Mesothelial cell of epicardium (in vitro differentiated cells): ENCODE data around the gene RING1. TPM values are rescaled to one million over a fixed set of nuclear protein-coding genes. Genes with fewer than 3 reads are reported as not detected.

ENCODE experiments used
- DNase-seq, 2 experiments: peaks; one replicate each; pipeline ENCODE4 v3.0.0; 2021; ENCODE audit warnings: low spot score in 2 of 2; ENCODE audit not compliant: unreplicated experiment in 2 of 2
- H3K27ac Mint-ChIP-seq: 2 replicates; pipeline ENCODE4 v1.8.0; 2021; ENCODE audit warnings: mixed read lengths
- H3K27me3 Mint-ChIP-seq: 2 replicates; pipeline ENCODE4 v1.8.0; 2021; ENCODE audit warnings: low read depth, mixed read lengths
- H3K36me3 Mint-ChIP-seq: 2 replicates; pipeline ENCODE4 v1.8.0; 2021; ENCODE audit warnings: mixed read lengths
- H3K4me1 Mint-ChIP-seq: 2 replicates; pipeline ENCODE4 v1.8.0; 2021; ENCODE audit warnings: mixed read lengths
- H3K4me3 Mint-ChIP-seq: 2 replicates; pipeline ENCODE4 v1.8.0; 2021; ENCODE audit warnings: mild to moderate bottlenecking, moderate library complexity, mixed read lengths
- H3K9me3 Mint-ChIP-seq: 2 replicates; pipeline ENCODE4 v1.8.0; 2021; ENCODE audit warnings: mixed read lengths
- CTCF ChIP-seq: fragments of 200-600 bp; sonication (generic); IDR thresholded peaks from one replicate; pipeline ENCODE4 v1.5.0; 2021; ENCODE audit warnings: antibody characterized with exemption; ENCODE audit not compliant: unreplicated experiment
- microRNA-seq: library from miRNA; unstranded; fragments of <30 nt; microRNA quantifications from one replicate; pipeline ENCODE4 v1.2.0, GENCODE V29; 2021; ENCODE audit warnings: inconsistent platforms, mixed read lengths
- total RNA-seq: library from RNA; stranded (reverse); gene quantifications from 3 replicates; pipeline ENCODE4 v1.2.1, GENCODE V29; 2021

Gene RING1
- total RNA-seq, 1 donor from 2014 or later = 59.0 TPM

GRCh38 chr6:33252759-33253158, 44.5 kb downstream of the RING1 start:
- Mint-ChIP-seq H3K4me1 (peaks cover 18% of the 10 kb centered on the region), H3K4me3 (no peak overlapping the region), H3K27ac (no peak overlapping the region), H3K36me3 (peaks cover 28% of the 10 kb centered on the region), H3K9me3 (no peaks in the 10 kb centered on the region), H3K27me3 (no peaks in the 10 kb centered on the region)
- no peak for DNase-seq
- no peak for TF ChIP-seq CTCF

- H3K36me3 Mint-ChIP-seq = peaks cover 39% of the 10 kb centered on the region
- DNase-seq = no peak
- H3K27ac Mint-ChIP-seq = no peak overlapping the region
- no peaks in the 10 kb centered on the region for H3K9me3 Mint-ChIP-seq
- H3K27me3 Mint-ChIP-seq = no peaks in the 10 kb centered on the region
- no peak for TF ChIP-seq CTCF
- H3K4me1 Mint-ChIP-seq = peaks cover 7% of the 10 kb centered on the region
- no peak overlapping the region for H3K4me3 Mint-ChIP-seq
Observed at GRCh38 chr6:33254591-33254990, 46.3 kb downstream of the RING1 start.

- Mint-ChIP-seq H3K27me3 (no peaks in the 10 kb centered on the region), H3K4me1 (no peaks in the 10 kb centered on the region), H3K36me3 (peaks cover 42% of the 10 kb centered on the region), H3K4me3 (no peak overlapping the region), H3K9me3 (no peaks in the 10 kb centered on the region), H3K27ac (no peak overlapping the region)
- DNase-seq = no peak
- no peak for TF ChIP-seq CTCF
Observed at GRCh38 chr6:33259032-33259431, 50.7 kb downstream of the RING1 start.

Small RNA genes within 50 kb of the gene (microRNA-seq; reads per million reads assigned to microRNA genes)
- 12.6 reads per million, percentile 36 among the genes with 10 or more reads in this experiment for gene MIR219A1

Other genes starting within 250 kb of the RING1 start
- 235 to 261 TPM (median 246 TPM) in 3 replicates for gene BRD2, start 239.9 kb upstream of the RING1 start, total RNA-seq
- gene HLA-DOA, start 198.9 kb upstream of the RING1 start, total RNA-seq = 4.8 to 6.1 TPM (median 5.8 TPM) in 3 replicates
- 2.0 to 2.2 TPM (median 2.0 TPM) in 3 replicates for gene HLA-DPA1, start 134.9 kb upstream of the RING1 start, total RNA-seq
- 12.0 to 12.7 TPM (median 12.0 TPM) in 3 replicates for gene HLA-DPB1, start 132.5 kb upstream of the RING1 start, total RNA-seq
- gene COL11A2, start 16.0 kb upstream of the RING1 start, total RNA-seq = 12.6 to 14.4 TPM (median 14.2 TPM) in 3 replicates
- gene RXRB, start 7.8 kb upstream of the RING1 start, total RNA-seq = 67.6 to 70.4 TPM (median 70.3 TPM) in 3 replicates
- 138 to 140 TPM (median 140 TPM) in 3 replicates for gene SLC39A7, start 7.6 kb upstream of the RING1 start, total RNA-seq
- 15.0 to 15.3 TPM (median 15.1 TPM) in 3 replicates for gene HSD17B8, start 3.8 kb upstream of the RING1 start, total RNA-seq
- gene VPS52, start 63.4 kb downstream of the RING1 start, total RNA-seq = 67.2 to 69.8 TPM (median 69.6 TPM) in 3 replicates
- gene RPS18, start 63.6 kb downstream of the RING1 start, total RNA-seq = 2,626 to 2,771 TPM (median 2,750 TPM) in 3 replicates
- gene B3GALT4, start 68.6 kb downstream of the RING1 start, total RNA-seq = 3.9 to 4.6 TPM (median 4.3 TPM) in 3 replicates
- gene WDR46, start 80.7 kb downstream of the RING1 start, total RNA-seq = 46.2 to 53.6 TPM (median 52.0 TPM) in 3 replicates
- gene PFDN6, start 81.1 kb downstream of the RING1 start, total RNA-seq = 38.7 to 43.0 TPM (median 39.9 TPM) in 3 replicates
- 108 to 113 TPM (median 112 TPM) in 3 replicates for gene RGL2, start 90.4 kb downstream of the RING1 start, total RNA-seq
- gene TAPBP, start 105.6 kb downstream of the RING1 start, total RNA-seq = 62.8 to 68.3 TPM (median 64.4 TPM) in 3 replicates
- 33.2 to 36.0 TPM (median 35.8 TPM) in 3 replicates for gene ZBTB22, start 109.2 kb downstream of the RING1 start, total RNA-seq
- gene DAXX, start 114.5 kb downstream of the RING1 start, total RNA-seq = 31.9 to 33.2 TPM (median 33.1 TPM) in 3 replicates
- gene KIFC1, start 183.3 kb downstream of the RING1 start, total RNA-seq = 30.1 to 31.3 TPM (median 30.3 TPM) in 3 replicates
- 61.0 to 63.6 TPM (median 63.0 TPM) in 3 replicates for gene PHF1, start 202.5 kb downstream of the RING1 start, total RNA-seq
- gene CUTA, start 209.6 kb downstream of the RING1 start, total RNA-seq = 238 to 239 TPM (median 239 TPM) in 3 replicates
- gene SYNGAP1, start 211.6 kb downstream of the RING1 start, total RNA-seq = 57.7 to 66.1 TPM (median 65.1 TPM) in 3 replicates
- 9.6 to 10.2 TPM (median 10.0 TPM) in 3 replicates for gene ZBTB9, start 246.1 kb downstream of the RING1 start, total RNA-seq